HG03045 (cell line): ENCODE data around the gene SLC5A11.

Source experiments
- ATAC-seq: cut with Tn5 transposase; IDR thresholded peaks from one replicate; pipeline ENCODE4 v1.9.1; 2021; ENCODE audit warnings: mild to moderate bottlenecking, moderate library complexity; ENCODE audit not compliant: unreplicated experiment

Gene SLC5A11

DNA sequence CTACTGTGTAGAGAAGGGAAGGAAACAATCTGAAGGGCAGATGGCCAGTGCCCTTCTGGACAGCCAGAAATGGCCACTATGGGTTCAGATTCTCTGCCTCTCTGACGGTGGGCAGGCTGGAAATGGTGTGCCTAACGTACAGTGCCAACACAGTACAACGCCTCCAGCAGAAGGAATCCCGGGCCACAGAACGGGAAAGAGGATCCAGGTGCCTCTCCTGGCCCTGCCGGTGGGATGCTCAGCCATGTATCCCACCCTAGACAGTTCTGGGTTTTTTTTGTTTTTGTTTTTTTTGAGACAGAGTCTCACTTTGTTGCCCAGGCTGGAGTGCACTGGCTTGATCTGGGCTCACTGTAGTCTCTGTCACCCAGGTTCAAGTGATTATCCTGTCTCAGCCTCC lies 71.5 kb downstream of the SLC5A11 start:
- no peak for ATAC-seq

DNA sequence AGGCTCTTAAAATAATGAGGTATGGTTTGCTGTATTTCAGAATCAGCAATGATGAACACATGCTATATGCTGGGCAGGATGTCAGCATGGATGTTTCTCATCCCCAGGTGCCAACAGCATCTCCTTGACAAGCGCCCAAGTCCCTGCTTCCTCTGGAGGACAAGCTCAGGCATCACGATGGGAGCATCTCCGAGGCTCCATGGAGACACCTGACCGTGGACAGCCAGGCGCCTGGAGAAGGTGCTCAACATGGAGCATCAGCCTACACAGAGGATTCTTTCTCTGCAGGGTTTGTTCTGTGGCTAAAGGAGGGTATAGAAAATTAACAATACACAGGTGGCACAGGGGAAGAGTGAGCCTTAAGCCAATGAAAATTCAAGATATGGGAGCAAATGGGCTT lies 72.1 kb downstream of the SLC5A11 start:
- ATAC-seq, result no peak

DNA sequence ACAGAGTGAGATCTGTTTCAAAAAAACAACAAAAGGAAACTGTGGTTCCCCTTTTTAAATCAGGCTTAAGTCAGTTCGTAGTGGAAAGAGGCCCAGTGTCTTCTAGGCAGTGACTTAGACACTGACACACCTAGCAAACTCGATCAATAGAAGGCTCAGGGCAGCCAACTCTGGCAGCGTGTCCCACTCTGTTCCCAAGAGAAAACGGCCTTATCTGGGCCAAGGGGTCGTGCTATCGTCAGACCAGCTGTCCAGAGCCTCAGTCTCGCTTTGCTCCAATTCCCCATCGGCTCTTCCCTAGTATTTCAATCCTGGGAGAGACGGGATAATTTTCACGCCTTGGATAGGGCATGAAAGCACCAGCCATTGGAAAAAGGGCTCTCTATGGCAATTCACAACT lies 72.9 kb downstream of the SLC5A11 start:
- no peak for ATAC-seq

DNA sequence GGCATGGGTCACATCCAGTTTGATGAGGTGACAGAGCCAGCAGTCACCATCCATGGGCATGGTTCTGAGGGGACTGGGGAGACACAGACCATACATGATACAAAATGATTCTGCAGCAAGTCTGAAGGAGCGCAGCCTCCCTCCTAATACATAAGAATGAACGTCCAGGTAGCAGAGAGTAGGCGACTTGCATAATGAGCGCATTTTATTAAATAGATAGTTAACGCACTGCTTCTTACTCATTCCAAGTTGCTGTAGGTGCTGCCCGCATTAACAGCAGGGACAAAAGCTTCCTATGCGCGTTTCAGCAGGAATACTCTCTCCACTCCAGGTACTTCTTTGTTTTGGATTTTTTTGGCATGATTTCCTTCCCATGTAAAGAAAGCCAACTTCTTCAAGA lies 73.8 kb downstream of the SLC5A11 start:
- no peak for ATAC-seq

DNA sequence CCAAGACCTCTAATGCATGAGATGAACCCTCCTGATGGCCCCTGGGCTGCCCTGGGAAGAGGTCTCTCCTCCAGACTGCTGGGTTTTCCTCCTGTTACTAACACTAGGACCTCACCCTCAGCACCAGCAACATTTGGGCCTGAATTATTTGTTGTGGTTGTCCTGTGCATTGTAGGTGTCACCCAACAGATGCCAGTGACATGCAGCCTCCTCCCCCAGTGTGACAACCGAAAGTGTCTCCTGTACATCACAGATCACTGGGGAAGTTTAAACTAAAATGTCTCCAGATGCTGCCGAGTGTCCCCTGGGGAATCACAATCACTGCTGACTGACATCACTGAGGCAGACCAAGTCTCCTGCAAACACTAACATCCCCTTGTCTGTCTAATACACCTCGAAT lies 74.8 kb downstream of the SLC5A11 start:
- ATAC-seq, result no peak

DNA sequence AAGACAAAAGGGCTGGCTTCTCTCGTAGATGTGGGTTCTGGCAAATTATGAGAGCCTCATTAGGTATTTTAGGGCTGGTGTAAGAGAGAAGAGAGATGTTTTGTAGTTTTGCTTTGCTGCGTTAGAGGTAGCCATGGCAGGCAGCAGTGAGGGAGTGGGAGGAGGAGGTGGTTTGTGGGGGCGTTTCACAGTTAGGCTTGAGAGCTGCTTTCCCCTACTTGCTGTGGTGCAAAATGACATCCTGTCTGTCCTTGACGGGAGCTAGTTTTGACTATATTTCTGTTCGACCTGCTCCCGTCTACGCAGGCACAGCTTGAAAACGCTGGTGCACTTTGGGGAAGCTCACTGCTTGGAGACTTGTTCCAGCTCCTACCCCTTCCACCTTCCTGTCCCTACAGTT lies 75.5 kb downstream of the SLC5A11 start:
- ATAC-seq, result no peak

DNA sequence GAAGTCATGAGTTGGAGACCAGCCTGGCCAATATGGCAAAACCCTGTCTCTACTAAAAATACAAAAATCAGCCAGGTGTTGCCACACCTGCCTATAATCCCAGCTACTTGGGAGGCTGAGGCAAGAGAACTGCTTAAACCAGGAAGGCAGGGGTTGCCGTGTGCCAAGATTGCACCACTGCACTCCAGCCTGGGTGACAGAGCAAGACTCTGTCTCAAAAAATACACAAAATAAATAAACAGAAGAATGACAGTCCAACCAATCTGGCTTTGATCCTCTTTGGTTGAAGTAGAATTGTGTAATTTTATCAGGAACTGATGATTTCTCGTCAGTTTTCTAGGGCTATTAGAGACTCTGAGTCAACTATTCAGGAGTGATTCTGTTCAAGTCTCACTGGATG lies 79.4 kb downstream of the SLC5A11 start:
- no peak for ATAC-seq

DNA sequence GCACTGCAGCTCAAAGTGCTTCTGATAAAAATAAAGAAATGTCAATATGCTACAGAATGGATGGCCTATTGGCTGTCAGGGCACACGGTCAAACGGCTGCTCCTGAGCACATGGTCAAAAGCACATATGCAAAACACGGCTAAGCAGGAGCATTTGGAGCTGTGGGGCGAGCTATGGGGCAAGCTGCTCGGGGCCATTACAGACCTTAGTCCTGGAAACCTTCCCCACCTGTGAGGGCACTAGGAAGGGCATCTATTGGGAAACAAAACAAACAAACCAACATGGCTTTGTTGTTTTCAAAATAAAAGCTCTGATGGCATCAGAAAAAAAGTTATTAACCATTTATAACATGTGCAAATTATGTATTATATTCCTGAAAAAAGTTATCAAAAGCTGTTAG lies 83.6 kb downstream of the SLC5A11 start:
- no peak for ATAC-seq

DNA sequence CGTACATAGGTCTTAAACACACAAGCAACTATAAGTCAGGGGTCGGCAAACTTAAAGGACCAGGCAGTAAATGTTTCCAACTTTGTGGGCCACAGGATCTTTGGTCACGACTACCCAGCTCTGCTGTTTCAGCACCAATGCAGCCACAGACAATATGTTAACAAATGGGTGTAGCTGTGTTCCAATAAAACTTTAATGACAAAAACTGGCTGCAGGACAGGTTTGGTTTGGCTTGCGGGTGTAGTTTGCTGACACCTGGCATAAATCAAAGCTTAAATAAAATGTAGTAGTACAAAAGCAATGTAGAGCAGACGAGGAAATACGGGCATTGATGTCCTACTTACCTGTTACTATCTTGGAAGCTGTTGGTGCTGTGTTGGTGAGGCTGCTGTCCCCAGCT lies 84.7 kb downstream of the SLC5A11 start:
- ATAC-seq, result no peak

DNA sequence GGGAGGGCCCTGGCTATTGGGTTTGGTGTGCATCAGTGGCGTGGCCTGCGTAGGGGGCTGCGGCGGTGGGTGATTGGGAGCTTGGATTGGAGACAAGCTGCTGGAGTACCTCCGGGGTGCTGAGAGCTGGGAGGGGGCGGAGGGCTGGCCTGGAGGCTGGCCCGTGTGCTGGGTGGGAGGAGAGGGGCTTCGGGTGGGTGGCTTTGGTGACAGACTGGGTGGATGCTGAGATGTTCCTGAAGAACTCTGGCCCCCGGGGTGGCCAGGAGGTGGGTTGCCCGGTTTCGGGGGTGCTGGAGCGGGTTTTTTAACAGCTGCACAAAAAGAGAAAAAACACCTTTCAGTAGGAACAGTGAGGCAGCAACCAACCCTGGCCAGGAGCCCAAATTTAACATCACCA lies 85.3 kb downstream of the SLC5A11 start:
- ATAC-seq, result no peak

DNA sequence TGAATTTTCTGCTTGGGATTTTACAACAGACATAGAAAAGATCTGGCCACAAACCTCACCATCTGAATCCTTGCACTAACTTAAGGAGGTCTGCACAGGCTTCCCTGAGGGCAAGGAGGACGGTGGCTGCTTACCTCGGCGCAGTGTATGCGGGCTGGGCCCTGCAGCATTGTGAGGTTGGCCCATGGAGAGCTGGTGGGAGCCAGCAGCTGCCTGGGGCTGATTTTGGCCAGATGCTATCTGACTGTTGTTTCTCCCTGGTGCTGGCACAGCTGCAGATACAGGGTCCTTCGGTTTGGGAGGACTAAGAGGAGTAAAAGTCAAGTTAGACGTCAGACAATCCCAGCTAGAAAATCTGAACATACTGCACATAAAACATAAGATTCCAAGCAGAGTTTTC lies 89.6 kb downstream of the SLC5A11 start:
- no peak for ATAC-seq

DNA sequence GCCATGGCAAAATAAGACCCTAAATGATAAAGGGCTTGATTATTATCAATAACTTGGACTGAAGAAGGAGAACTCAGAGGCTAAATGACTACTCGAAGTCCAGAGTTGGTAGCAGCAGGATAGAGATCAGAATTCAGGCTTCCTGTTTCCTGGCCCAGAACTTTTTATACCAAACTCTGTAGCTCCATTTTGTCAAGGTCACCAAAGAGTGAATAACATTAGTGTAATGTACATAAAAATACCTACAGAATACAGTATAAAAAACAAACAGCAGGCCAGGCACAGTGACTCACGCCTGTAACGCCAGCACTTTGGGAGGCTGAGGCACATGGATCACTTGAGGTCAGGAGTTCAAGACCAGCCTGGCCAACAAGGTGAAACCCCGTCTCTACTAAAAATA lies 90.4 kb downstream of the SLC5A11 start:
- ATAC-seq, result no peak

DNA sequence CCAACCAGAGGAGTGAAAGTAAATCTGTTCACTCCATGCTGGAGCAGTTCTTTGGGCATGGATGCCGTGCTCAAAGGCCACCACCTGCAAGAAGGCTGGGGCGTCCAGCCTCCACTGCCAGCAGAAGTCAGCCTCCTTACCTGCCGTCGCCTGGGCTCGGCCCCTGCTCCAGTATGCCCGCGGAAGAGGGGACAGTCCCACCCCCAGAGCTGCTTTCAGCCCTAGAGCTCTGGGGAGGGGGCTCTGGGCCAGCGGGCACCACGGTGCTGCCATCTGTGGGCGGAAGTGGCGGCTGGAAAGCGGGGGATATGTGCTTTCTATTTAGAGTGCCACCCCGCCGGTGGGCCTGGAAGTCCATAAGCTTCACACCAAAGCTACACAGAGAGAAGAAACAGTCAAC lies 93.5 kb downstream of the SLC5A11 start:
- ATAC-seq, result no peak

DNA sequence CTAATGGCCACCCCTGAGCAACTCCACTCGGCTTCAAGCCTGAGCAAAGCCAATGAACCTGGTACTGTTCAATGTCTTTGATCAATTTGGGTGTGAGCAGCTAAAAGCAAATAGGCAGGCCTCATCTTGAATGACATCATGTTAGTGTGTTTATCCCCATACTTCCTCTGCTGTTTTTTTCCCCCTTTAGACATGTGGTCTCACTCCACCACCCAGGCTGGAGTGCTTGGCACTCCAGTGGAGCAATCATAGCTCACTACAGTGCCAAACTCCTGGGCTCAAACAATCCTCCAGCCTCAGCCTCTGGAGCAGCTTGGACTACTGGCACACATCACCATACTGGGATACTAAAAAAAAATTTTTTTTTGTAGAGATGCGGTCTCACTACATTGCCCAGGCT lies 94.0 kb downstream of the SLC5A11 start:
- no peak for ATAC-seq

DNA sequence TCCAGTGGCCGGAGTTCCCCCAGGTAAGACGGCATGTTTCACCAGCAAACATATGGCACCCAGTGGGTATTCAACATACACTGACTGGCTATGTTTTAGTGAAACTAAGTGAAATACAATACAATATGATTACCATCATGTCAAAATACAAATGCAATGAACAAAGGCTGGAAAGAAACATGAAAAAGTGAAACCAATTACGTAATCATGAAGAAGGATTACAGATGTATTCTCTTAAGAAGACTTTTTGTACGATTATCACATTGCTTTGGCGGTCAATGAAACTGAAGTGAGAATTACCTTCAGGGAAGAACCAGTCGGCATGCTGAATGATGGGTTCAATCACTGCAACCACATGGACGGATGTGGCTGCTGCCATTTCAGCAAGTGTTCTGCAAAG lies 97.7 kb downstream of the SLC5A11 start:
- no peak for ATAC-seq

DNA sequence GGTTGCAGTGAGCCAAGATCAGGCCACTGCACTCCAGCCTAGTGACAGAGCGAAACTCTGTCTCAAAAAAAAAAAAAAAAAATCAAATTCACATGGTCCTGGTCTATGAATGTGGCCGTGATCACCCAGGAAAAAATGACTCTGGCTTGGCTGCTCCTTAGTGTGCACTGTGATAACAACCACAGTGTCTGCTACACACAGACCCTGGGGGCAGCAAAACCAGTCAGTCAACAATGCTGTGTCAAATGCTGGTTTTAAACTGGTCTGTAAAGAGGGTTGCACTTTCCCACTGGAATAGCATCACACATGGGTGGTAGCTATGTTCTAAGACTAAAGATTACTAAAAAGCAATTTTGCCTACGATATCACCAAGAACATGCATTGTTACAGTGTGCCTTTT lies 98.4 kb downstream of the SLC5A11 start:
- no peak for ATAC-seq

DNA sequence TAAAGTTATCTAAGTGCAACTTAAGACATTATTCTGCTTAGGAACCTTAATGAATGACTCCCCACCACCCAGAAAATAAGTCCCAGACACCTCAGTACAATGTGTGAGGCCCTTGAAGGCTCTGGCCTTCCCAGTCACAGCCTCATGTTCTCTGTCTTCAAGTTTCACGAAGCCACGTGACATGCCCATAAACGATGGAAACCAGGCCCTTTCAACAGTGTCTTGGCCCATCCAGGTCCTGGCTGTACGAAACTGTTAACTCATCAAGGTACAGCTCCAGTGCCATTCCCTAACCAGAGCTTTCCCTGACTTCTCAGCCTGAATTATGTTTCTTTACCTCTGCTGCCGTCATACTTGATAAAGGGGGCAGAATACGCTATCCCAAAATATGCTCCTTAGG lies 100.4 kb downstream of the SLC5A11 start:
- no peak for ATAC-seq

DNA sequence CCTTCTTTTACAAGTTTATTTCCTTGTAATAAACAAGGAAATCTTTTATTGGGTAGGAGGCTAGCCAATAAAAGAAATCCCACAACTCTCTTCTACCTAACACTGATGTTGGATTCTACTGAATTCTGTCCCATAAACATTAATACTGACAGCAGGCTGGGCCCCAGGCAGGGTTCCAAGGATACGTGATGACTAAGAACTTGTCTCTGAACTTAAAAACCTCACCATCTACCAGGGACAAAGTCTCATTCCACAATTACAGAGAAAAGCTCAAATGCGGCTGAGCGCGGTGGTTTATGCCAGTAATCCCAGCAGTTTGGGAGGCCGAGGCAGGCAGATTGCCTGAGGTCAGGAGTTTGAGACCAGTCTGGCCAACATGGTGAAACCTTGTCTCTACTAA lies 104.5 kb downstream of the SLC5A11 start:
- no peak for ATAC-seq

DNA sequence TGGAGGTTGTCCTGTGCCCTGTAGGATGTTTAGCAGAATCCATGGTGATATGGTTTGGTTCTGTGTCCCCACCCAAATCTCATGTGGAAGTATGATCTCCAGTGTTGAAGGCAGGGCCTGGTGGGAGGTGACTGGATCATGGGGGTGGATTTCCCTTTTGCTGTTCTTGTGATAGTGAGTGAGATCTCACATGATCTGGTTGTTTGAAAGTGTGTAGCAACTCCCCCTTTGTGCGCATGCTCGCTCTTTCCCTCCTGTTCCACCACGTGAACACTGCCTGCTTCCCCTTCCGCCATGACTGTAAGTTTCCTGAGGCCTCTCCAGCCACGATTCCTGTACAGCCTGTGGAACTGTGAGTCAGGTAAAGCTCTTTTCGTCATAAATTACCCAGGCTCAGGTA lies 107.5 kb downstream of the SLC5A11 start:
- ATAC-seq, result no peak

DNA sequence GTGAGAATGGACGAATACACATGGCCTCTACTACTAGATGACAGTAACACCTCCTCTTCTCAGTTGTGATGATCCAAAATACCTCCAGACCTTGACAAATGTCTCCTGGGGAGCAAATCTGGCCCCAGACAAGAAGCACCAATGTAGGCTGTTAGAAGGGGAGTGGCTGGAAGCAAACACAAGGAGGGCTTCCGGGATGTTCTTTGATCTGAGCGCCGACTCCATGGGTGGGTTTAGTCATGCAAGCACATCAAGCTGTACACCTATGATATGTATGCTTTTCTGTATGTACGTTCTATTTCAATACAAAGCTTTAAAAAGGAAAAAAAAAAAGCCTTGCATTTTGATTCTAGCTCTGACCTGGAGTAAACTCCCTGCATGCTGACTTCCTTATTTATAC lies 108.0 kb downstream of the SLC5A11 start:
- ATAC-seq, result no peak

DNA sequence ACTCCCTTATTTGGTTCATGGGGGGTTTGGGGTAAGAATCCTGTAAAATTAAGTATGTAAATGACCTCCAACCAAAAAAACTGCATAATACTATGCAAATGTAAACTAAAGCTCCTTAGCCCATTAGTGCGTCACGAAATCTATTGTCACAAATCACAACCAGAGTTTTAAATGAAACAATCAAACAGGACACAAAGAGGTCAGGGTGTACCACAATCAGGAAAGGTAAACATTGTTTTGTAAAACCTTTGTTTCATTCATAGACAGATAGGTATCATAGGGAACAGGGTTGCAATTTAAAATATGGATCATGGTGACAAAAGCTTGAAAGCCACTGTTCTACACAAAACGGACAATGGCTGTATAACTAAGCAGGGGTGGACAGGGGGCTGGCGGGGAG lies 108.4 kb downstream of the SLC5A11 start:
- no peak for ATAC-seq

DNA sequence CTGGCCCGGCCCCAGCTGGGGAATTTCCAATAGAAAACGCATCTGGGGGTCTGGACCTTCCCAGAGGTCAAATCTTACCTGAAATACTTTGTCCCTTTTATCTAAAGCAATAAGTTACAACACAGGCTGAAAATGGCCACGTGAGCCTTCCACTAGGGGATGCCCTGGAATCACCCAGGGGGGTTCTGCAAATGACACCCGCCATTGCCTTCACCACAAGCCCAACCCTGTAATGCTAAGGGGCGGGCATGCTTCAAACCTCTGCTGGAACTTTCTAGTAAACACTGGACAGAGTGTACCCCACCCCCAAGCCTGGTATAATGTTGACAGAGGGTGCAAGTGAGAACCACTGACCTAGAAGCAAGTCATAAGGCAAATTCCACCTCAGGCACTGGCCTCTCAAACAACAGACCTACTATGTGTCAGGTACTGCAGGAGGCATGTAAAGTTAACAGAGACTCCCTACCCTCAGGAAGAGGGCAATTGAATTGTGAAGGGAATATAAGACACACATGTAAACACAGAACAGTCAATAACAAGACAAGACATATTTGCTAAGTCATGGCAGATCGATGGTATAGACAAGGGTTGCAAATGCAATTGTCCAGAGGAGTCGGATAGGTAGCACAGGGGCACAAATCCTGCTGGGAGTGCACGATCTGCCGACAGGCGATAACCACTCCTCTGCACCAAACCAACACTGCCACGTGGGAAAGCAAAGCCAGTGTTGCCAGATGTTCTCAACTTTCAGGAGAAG lies 110.4 kb downstream of the SLC5A11 start:
- ATAC-seq, result no peak

DNA sequence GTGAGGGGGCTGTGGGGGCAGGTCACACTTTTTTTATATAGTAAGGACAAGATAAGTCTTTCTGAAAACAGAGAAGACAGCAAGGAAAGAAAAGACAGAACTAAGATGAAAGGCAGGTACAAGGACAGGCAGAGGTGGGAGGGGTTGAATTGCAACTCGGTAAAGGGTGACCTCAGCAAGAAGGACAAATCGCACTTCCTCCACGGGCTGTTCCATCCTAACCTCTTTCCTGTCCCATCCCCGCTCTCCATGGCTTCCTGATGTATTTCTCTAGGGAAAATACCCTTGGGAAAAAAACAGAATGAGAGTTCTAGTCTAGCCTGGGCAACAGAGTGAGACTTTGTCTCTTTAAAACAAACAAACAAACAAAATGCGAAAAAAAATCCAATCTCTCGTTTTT lies 112.1 kb downstream of the SLC5A11 start:
- no peak for ATAC-seq
